GM20431 (cell line): ENCODE measurements around the gene ZYG11B.

Experiments used
- in situ Hi-C: fragments of 300-500 bp; cut with MseI, MboI; formaldehyde crosslinking; loops from one replicate; pipeline ENCODE4 v1.15.0; 2020; ENCODE audit warnings: low sequenced_read_pairs; ENCODE audit not compliant: unreplicated experiment

ZYG11B gene

DNA sequence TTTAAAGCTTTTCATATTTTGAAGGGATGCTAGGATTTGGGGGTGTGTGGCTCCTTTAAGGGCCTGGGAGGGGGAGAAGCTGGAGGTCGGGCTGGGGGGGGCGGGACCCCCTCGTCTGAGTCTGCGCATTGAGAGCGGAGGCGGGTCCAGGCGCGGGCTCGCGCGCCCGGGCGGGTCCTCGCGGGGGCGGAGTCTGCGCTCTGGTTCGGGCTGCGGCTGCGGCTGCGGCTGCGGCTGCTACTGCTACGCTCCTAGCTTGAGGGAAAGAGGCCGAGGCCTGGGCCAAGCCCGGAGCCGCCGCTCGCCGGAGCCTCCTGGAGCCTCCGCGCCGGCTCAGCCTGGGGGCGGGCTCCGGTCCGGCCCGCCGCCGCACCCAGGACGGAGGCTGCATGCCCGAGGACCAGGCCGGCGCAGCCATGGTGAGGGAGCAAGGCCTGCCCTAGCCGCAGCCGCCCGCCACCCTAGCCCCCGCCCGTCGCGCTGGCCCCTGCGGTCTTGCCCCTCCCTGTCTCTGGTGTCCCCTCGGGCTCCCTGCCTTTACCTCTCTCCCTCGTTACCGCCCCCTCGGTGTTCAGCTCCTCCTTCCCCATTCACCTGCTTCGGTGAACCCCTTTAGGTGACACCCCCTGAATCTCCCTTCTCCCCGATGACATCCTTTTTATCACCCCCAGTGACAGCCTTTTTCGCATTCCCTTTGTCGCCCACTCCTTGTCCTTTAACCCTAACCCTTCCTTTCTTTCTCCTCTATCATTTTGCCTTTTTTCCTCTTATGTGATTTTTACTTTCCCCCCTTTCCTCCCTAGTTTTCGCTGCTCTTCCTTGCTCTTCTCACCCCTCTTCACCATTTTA is at the start of gene ZYG11B:
ZYG11B (plus strand) TSS at position 189 of the 849 bp plus-strand sequence; CDS start at position 390, 201 bp downstream.
- in situ Hi-C loops: no loop called here

DNA sequence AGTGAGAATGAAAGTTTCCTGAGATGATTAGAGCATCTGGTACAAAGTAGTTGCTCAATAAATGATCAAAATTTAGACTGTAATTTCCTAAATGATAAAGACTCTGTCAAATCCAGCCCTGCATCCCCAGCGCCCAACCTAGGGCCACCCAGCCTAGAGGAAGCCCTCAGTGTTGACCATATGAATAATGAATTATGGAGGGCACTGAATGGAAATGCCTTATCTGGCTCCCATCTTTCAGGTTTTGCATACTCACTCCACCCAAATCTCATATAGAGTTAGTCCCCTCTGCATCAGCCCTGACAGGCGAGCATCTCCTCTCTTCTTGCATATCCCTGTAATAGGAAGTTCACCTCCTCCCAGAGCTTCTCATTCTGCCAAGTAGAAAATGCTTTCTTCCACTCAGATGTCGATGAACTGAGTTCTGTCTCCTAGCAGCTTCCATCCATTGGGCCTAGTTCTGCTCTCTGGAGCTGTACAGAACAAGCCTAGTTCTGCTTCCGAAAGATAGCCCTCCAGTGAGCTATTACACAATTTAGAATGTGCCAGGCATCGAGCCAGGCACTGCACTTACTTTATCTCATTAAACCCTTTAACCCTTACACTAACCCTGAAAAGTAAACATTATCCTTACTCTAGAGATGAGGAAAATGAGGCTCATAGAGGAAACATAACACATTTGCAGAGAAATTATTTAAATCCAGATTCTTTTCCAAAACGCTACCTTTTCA is 49.0 kb upstream of the ZYG11B start:
- in situ Hi-C loops: loop anchor here (25.0 kb wide), 1 partner anchor 540 kb away; the partner anchor contains the start of gene ZFYVE9

DNA sequence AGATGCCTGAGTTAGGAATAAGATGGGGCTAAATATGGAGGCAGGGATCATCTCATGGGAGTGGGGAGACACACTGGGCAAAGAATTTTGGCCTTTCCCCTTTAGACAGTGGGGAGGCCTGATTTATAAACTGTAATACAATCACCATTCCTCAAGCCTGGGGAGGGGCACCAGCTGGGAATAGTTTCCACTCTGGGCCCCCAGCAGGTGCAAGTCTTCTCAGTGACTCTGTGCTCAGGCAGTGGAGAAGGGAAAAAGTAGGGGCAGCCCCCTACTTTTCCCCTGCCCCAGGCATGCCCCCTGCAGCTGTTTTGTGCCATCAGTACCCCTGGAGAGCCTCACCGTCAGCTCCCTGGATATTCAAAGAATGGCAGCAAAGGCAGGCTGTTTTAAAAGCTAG is 47.2 kb upstream of the ZYG11B start:
- in situ Hi-C loops: loop anchor here (25.0 kb wide), 1 partner anchor 542 kb away; the partner anchor contains the start of gene ZFYVE9

DNA sequence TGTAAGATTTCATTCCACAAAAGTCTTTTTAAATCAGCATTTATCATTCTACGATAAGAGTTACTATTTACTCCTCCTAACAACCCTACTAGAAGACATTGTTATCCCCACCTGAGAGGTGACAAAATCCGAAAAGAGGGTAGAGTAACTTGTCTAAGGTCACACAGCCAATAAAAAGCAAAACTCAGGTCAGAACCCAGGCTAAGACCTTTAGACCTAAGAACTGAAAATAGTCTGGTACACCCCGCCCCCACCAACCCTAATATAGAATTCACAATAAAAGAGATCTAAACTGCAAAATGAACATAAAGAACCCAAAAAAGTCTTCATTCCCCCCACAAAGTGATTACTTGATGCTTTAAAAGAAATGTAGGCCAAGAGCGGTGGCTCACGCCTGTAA is 46.8 kb upstream of the ZYG11B start:
- in situ Hi-C loops: loop anchor here (25.0 kb wide), 1 partner anchor 542 kb away; the partner anchor contains the start of gene ZFYVE9

DNA sequence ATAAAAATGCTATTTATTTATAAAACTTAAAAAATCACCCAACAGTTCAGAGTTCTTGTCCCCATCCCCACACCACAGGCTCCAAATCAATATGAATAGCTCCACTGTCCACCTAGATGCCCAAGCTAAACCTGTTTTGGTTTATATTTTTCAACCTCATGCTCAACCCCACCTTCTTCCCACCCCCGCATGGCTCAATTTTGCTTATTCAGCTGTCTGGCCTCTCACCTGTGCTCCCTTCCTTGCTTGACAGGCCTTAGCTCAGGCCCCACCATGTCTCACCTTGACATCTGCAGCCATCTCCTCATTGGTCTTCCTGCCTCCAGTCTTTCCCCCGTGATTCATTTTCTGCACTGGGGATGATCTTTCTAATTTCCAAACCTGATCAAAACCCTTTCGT is 45.9 kb upstream of the ZYG11B start:
- in situ Hi-C loops: loop anchor here (25.0 kb wide), 1 partner anchor 543 kb away; the partner anchor contains the start of gene ZFYVE9

DNA sequence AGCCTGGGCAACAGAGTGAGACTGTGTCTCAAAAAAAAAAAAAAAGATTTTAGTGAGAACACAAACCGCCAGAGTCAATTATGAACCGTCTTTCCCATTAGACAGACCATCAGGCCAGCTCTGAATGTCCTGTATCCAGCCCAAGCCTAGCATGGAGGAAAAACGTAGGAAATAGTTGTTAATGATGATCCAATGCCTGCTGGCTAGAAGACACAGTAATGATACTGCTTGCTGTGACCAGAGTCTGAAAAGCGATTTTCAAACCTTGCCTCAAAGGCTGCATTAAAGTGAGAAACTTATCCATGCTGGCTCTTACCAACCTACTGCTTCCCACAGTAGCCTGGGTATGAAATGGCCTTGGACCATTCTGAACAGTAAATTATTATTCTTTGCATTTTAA is 45.1 kb upstream of the ZYG11B start:
- in situ Hi-C loops: loop anchor here (25.0 kb wide), 1 partner anchor 544 kb away; the partner anchor contains the start of gene ZFYVE9

DNA sequence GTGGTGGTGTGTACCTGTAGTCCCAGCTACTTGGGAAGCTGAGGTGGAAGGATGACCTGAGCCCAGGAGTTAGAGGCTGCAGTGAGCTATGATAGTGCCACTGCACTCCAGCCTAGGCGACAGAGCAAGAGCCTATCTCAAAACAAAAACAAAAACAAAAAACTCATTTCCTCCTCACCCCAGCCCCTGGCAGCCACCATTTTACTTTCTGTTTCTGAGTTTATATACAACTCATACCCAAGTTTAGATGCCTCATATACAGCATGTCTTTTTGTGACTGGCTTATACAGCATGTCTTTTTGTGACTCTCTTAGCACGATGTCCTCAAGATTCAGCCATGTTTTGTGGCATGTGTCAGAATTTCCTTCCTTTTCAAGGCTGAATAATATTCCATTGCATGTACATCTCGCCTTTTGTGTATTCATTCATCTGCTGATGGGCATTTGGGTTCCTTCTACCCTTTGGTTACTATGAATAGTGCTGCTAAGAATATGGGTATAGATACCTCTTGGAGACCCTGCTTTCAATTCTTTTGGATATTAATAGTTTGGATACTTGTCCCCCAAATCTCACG is 42.8 kb upstream of the ZYG11B start:
- in situ Hi-C loops: loop anchor here (25.0 kb wide), 1 partner anchor 546 kb away; the partner anchor contains the start of gene ZFYVE9

DNA sequence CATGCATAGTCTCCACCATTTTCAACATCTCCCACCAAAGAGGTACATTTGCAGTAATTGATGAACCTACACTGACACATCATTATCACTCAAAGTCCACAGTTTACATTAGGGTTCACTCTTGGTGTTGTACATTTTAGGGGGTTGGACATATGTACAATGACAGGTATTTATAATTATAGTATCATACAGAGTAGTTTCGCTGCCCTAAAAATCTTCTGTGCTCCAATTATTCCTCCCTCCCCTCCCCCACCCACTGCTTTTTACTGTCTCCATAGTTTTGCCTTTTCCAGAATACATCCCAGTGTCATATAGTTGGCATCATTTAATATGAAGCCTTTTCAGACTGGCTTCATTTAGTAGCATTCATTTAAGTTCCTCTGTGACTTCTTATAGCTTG is 41.7 kb upstream of the ZYG11B start:
- in situ Hi-C loops: loop anchor here (25.0 kb wide), 1 partner anchor 547 kb away; the partner anchor contains the start of gene ZFYVE9

DNA sequence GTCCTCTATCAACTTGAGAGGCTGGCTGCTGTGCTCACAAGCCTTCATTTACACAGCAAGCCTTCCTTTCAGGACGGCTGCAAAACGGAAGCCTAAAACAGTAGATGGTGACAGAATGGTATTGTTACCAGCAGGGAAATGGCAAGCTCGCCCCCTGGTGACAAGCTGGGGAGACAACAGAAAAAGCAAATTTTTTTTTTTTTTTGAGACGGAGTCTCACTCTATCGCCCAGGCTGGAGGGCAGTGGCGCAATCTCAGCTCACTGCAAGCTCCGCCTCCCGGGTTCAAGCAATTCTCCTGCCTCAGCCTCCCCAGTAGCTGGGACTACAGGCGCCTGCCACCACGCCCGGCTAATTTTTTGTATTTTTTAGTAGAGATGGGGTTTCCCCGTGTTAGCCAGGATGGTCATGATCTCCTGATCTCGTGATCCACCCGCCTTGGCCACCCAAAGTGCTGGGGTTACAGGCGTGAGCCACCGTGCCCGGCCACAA is 39.9 kb upstream of the ZYG11B start:
- in situ Hi-C loops: loop anchor here (25.0 kb wide), 1 partner anchor 549 kb away; the partner anchor contains the start of gene ZFYVE9

DNA sequence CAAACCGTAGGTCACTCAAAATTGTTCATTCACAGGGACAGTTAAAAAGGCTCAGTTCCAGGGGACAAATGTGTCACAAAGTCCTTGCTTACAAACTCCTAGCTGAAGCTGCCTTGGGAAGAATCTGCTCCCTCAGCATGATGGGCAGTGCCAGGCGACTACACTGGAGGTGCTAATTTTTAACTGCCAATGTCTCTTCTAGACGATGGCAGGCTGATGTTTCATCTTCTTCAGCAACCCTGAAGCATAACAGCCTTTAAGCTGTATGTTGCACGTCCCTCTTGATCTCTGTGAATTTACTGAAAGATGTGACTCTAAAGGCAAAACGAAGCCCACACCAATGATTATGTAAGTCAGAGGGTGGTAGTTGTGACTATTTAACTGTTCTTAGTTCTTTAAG is 39.4 kb upstream of the ZYG11B start:
- in situ Hi-C loops: loop anchor here (25.0 kb wide), 1 partner anchor 550 kb away; the partner anchor contains the start of gene ZFYVE9

DNA sequence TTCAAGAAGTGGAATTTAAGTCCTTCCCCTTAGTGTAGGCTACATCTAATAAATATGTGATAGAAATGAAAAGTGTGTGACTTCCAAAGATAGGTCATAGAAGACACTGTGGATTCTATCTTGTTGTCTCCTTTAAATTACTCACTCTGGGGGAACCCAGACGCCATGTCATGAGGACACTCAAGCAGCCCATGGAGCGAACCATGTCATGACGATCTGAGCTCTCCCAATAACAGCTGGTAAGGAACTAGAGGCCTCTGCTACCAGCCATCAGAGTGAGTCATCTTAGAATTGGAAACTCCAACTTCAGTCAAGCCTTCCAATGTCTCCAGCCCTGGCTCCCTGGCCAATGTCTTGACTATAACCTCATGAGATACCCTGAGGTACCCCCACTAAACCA is 34.4 kb upstream of the ZYG11B start:
- in situ Hi-C loops: loop anchor here (25.0 kb wide), 1 partner anchor 555 kb away; the partner anchor contains the start of gene ZFYVE9

DNA sequence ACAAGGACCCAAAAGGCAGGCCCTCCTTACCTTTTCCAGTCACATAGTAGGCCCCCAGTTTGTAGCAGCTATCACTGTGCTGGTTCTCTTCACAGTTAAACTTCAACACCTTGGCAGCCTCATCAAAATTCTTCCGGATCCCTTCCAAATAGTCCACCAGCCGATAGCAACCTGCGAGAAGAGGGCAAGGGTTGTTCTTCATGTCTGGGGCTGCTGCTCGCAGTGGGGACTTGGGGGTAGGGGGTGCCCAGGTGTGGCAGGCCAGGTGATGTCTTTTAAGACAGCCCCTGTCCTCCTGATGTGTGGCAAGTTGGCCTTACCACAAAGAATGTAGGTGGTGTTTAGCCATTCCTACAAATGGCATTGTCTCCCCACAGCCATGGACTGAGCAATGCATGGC is 33.6 kb upstream of the ZYG11B start:
- in situ Hi-C loops: loop anchor here (25.0 kb wide), 1 partner anchor 555 kb away; the partner anchor contains the start of gene ZFYVE9

DNA sequence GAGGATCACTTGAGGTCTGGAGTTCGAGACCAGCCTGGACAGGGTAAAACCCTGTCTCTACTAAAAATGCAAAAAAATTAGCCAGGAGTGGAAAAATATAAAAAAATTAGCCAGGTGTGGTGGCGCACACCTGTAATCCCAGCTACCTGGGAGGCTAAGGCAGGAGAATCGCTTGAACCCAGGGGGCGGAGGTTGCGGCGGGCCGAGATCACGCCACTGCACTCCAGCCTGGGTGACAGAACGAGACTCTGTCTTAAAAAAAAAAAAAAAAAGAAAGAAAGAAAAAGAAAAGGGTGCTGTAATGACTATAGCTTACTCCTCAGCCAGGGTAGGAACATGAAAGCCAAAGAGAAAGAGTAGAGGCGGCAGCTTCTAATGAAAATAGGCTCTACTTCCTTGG is 32.9 kb upstream of the ZYG11B start:
- in situ Hi-C loops: loop anchor here (25.0 kb wide), 1 partner anchor 556 kb away; the partner anchor contains the start of gene ZFYVE9

DNA sequence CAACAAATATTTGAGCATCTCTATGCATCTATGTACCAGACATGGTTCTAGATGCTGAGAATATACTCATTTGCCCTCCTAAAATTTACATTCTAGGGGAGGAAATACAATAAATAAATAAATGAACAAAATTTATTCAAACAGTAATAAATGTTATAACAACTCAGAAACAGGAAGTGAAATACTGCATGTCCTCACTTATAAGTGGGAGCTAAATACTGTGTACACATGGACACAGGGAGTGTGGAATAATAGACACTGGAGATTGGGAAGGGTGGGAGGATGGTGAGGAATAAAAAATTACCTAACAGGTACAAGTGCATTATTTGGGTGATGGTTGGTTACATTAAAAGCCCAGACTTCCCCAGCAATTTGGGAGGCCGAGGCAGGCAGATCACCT is 32.4 kb upstream of the ZYG11B start:
- in situ Hi-C loops: loop anchor here (25.0 kb wide), 1 partner anchor 557 kb away; the partner anchor contains the start of gene ZFYVE9

DNA sequence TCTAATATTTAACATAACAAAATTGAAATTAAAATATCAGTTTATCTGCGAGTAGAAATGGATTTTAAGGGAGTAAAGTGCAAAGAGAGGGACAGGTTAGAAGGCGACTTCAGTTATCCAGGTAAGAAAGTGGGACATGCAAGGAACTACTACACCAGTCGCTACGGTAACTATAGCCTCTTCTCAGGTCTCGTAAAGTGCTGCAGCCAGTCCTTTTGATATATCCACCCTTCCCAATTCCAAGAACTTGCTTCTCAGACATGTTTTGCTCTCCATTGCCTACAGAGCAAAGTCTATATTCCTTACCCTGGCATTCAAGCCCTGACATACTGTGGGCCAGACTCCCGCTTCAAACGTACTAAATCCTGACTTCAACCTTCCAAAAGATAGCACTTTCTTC is 30.6 kb upstream of the ZYG11B start:
- in situ Hi-C loops: loop anchor here (25.0 kb wide), 1 partner anchor 558 kb away; the partner anchor contains the start of gene ZFYVE9

DNA sequence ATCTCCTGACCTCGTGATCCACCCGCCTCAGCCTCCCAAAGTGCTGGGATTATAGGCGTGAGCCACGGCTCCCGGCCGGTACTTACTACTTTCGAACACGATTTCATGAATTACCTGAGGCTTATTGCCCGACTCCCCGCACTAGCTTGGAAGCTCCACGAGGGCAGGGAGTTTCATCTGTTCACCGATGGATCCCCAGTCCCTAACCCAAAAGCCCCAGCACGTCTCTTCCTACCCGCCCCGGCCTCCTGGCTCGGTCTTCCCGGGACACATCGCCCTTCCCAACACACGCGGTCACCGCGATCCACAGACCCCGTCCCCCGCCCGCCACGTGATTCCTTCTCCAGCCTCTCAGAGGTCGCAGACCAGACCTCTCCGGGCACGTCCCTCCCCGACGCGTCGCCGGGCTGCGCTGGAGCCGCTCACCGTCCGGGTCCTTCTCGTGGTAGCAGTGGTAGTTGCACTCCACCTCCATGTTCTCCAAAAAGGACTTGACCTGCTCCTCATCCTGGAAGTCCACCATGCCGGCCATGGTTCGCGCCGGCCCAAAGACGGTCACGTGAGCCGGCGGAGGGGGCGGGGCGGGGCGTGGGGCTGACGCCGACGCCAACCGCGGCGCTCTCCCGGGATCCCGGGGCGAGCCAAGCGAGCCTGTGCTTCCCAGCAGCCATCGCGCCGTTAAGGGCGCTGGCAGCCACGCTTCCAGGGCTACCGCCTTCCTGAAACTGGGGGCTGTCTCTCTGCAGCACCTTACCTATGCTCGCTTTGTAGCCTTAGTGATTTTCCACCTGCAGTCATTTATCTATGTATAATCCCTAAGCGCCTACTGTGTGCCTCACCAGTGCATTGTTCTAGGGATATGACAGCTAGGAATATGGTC is 28.2 kb upstream of the ZYG11B start, which contains the start of gene COA7:
COA7 (minus strand) TSS at position 553 of the 880 bp plus-strand sequence; CDS start at position 532, 21 bp downstream.
- in situ Hi-C loops: loop anchor here (25.0 kb wide), 1 partner anchor 561 kb away; the partner anchor contains the start of gene ZFYVE9

DNA sequence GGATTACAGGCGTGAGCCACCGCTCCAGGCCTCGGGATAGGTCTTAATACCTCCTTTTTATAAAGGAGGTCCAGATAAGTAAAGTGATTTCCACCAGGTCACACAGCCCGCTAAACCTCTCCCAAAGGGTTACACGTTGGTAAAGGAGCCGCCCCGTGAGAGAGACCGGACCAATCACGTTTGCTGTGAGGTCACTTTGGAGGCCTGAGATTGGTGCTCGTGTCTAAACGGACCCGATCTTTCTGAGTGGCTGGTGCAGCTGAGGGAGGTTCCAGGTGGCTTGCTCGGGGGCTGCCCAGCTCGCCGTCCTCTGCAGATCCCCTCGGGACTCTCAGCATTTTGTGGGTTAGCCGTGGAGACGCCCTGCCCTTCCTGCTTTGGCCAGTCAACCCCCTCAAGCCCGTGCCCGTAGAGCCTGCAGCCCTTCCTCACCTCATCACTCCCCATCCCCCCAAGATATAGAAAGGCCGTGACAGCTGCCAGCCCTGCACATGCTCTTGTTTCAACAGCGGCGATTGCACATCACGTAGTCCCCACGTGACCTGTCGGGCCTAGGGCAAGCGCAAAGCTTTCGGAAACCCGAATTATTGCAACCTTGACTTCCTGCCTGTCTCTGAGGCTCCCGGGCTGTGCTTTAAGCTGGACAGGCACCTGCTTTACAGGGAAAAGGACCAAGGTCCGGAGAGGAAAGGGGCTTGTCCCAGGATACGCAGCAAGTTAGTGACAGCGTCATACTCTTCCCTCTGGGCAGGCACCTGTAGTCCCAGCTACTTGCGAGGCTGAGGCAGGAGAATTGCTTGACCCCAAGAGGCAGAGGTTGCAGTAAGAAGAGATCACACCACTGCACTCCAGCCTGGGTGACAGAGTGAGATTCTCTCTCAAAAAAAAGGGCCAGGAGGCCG is 23.1 kb upstream of the ZYG11B start:
- in situ Hi-C loops: loop anchor here (25.0 kb wide), 1 partner anchor 484 kb away; the partner anchor contains the start of gene CPT2
